Hematopoietic multipotent progenitor cell treated with erythropoietin and hydrocortisone succinate and interleukin-3 and kit ligand, for 15 days (in vitro differentiated cells): ENCODE measurements around the gene DIO2.

Experiments used
- DNase-seq: peaks from one replicate; pipeline ENCODE4 v3.0.0-alpha.2; 2015; ENCODE audit warnings: low spot score

DIO2 gene

DNA sequence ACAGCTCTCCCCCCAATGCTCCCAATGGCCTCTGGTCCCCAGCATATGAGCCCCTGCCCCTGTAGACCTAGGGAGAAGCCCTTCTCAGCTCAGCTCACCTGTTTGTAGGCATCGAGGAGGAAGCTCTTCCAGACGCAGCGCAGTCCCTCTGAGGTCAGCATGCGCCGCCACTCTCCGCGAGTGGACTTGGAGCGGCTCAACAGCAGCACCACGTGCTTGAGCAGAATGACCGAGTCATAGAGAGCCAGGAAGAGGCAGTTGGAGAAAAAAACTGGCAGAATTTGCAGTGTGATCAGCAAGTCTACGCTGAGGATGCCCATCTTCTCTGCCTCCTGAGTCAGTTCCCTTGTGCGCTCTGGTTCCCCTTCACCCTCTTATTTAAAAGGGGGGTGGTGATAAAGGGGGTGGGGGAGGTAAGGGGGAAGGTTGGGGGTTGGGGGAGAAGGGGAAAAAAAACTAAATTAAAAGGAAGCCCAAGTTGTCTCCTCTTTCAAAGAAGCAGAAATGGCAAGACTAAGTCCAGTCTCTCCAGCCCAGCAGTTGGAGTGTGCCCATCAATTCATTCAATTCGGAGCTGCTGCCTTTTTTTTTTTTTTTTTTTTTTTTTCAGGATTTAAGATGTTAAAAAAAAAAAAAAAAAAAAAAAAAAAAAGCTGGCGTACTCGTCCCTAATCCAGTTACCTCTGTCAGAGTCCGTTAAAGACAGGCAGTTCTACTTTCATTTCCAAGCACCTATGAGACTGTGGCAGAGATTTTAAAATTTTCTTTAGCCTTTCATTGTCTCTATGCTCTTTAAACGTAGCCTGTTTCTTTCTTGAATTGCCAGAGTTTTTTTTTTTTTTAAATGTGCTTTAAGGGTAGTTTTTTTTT lies at the start of gene DIO2:
Gene DIO2, minus strand, starts transcription at position 352 of the 870 bp plus-strand sequence. Its CDS starts 32 bp downstream, at position 320.
- no peak for DNase-seq

DNA sequence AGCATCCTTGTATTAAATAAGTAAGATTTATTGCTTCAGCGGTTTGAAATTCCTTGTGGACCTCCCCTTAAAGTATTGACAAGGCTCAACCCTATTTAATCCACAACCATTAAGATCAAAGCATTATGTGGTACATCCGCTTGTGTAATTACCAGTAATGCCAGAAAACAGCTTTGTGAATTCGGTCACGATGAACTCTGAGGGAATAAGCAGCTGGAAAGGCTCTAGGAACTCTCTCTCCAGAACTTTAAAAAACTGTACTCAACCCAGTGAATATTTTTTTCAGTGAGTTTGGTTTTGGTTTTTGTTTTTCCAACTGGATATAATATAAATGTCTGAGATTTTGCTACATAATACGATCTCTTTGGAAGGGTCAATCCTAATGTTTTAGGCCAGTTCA lies 49.3 kb upstream of the DIO2 start:
- no peak for DNase-seq

DNA sequence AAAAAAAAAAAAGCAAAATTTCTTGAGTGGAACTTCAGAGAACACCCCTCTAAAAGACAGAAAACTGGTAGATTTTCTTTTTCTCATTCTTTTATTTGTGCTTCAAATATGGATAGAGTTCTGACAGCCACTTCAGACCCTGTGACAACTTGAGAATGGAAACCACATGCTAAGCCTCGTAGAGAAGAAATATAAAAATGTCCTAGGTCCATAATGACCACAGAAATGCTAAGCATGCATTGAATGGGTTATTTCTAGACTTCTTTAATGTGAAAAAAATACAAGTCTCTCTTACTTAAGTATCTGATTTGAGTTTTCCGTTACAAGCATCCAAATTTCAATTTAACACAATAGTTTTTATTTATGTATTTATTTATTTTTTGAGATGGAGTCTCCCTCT lies 28.3 kb upstream of the DIO2 start:
- no peak for DNase-seq

- no peak for DNase-seq
Observed at GRCh38 chr14:80237143-80237542, 25.8 kb upstream of the DIO2 start.

GRCh38 chr14:80233470-80234089 lies 22.3 kb upstream of the DIO2 start:
- no peak for DNase-seq

- DNase-seq = no peak
Observed at GRCh38 chr14:80231702-80232101, 20.4 kb upstream of the DIO2 start.

- DNase-seq = no peak
Observed at GRCh38 chr14:80223696-80224465, 12.6 kb upstream of the DIO2 start.

GRCh38 chr14:80216818-80217217 lies 5.5 kb upstream of the DIO2 start:
- no peak for DNase-seq

DNA sequence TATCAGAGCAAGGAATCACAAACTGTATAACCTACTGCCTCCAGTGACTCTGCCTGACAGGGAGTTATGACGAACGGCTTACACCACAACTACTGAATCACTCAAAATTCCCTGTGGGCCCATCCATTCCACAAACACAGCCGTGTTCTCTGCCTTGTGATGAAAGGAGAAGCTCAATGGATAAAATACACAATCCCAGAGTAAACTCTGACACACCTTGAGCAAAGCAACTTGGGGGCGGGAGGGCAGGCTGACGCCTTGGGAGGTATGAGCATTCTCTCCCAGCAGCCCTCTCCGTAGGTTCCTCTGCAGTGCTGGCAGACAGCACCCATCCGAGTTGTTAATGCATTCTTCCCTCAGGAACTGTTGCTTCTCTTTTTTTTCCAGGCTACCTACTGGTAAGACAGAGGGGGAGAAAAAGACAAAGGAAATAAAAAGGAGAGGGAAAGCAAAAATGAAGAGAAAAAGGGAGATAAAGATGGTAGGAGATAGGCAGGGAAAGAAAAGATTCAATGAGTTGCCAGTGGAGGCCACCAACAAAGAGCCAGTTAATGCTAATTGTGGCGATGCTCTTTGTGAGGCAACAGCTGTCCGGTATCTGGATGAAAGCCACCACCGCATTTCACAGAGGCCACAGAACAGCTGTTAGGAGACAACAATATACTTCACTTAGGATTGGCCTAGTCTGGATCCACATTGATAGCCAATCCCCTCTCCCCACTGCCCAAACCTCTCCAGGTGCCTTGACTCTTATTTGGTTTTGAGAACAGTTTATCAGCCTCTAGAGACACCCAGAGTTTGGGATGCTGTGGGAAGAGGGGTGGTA lies 4.7 kb upstream of the DIO2 start:
- DNase-seq = no peak

DNA sequence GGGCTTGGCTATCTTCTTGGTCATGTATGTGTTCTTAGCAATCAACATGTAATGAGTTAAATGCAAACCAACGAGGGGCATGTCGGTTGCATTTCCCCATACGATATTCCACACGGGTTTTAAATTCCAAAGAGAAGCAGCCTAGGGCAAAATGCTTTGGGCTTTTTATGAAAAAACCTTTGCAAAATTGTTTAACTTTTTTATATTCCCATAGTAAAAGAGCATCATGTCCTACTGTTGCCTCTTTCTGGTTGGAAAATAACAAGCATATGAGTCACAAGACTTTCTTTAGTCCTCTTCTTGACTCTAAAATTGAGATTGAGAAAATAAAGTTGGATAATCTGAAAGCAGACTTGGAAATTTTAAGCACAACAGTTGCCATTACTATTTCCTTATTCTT lies 3.8 kb upstream of the DIO2 start:
- DNase-seq = no peak

DNA sequence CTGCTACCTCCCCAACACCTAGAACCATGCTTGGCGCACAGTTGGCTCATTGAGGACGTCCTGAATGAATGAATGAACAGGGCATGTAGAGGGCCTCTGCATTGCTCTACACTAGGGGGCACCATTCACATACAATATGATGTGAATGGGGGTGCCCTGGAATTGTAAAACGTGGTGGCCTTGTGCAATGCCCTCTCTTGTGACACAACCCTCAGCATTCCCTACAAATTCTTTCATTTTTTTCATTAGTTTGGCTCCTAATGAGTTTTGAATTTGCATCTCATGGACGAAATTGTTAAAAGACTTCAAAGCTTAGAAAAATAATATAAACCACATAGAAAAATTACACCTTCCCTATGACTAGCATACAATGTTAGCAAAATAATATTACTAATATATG lies 2.3 kb upstream of the DIO2 start:
- DNase-seq = no peak

GRCh38 chr14:80212023-80212397 lies 706 bp upstream of the DIO2 start:
- DNase-seq = no peak

GRCh38 chr14:80208461-80208860 lies 2.8 kb downstream of the DIO2 start:
- no peak for DNase-seq

DNA sequence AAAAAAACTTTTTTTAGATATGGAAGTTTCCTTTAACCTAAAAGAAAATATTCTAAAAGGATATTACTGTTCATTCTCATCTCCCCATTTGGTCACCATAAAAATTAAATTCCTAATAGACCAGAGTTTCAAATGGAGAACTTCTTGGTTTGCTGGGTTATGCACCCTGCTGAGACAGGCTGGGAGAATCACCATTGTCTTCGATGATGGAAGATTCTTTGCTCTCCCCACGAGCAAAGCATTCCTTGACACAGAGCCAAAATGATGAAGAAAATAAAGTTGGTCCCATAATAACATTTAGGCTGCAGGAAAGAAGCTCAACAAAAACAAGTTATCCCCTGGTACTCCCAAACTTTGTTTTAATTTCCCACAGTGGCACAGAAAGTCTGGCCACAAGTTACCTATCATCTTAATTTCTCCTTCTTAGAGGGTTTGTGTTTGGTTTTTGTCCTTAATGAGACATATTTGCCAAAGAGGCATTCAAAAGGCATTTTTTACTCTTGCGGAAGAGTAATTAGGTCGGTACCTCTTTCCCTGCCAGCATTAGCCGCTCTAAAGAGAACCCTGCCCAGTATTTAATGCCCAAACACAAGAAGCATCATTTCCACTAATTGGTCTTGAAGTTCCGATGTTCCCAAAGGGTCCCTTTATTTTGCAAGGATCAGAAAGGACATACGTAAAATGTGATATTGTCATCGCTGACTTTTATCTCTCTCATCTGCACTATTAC lies 4.8 kb downstream of the DIO2 start:
- no peak for DNase-seq

DNA sequence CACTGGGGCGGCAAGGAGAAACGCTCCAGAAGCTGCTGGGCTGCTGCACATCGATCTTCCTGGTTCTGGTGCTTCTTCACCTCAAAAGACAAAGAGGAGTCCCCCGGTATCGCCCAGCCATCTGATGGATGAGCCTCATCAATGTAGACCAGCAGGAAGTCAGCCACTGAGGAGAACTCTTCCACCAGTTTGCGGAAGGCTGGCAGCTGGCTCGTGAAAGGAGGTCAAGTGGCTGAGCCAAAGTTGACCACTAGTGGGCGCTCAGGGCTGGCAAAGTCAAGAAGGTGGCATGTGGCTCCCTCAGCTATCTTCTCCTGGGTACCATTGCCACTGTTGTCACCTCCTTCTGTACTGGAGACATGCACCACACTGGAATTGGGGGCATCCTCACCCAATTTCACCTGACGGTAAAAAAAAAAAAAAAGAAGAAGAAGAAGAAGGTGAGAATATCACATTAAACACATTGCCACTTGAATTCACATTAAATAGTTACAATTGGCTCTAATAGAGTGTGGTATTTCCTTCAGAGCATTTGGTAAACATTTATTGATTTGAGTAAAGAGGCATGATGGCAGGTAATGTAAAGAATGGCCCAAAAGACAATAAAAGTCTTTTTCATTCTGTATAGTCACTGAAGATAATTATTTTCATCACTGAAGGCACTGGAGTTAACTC lies 8.3 kb downstream of the DIO2 start:
- no peak for DNase-seq

- DNase-seq = no peak
Observed at GRCh38 chr14:80200093-80200492, 11.2 kb downstream of the DIO2 start.

GRCh38 chr14:80188571-80188970 lies 22.7 kb downstream of the DIO2 start:
- DNase-seq = no peak

GRCh38 chr14:80186301-80186800 lies 25.0 kb downstream of the DIO2 start:
- DNase-seq = no peak

GRCh38 chr14:80176893-80177292 lies 34.4 kb downstream of the DIO2 start:
- no peak for DNase-seq

DNA sequence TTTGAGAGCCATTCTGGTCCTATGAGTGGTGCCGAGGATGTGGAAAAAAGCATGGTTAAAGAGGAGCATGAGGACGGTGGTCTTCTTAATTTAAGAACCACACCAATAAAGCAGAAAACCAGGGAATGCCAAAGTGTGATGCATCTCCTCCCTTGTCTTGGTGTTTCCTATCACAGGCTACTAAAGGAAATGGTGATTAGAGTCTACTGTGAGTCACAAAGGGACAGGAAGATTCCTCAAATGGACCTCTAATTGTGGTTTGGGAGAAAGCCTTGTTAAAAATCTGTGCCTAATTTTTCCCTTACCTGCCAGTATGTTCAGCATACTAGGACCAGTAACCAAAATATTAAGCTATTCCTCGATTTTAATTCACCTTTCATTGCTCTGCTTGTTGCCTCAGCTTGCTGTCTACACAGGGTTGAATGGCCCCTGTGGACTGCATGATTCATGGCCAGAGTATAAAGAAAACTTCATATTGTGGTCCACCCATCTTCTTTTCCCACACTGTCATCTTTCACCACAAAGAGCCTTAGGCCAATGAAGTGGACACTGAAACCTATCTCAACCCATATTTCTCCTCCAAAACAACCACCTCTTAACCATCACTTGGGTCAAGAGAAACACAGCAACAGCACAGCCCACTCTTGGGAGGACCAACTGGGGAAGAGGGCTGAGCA lies 38.8 kb downstream of the DIO2 start:
- DNase-seq = no peak
